ENCODE results near the gene SERTM1. TPM values are rescaled to one million over a fixed set of nuclear protein-coding genes. Genes with fewer than 3 reads are reported as not detected.

The SERTM1 gene
- total RNA-seq, 2 experiments from 2014 or later, result not detected

DNA sequence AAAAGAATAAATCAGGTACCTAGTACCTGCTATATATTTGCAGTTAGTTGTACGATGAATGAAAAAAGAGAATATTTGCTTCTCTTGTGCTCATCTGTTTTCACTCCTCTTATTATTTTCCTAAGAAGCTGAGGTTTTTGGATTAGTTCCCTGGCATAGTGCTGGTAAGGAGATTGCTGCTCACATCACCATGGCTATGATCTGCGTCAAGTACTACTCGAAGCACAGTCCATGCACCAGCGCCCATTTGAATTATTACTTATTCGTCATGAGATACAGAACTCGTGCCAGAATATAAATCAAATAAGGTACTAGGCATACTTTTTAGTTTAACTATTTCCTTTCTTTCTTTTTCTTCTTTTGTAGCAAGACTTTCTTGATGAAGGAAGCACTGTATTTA, 7.1 kb downstream of the SERTM1 start:
- ChIA-PET POLR2A (no interaction called here), CTCF (no interaction called here)
- DNase-seq (no peak), ATAC-seq (no peak)
- no peak overlapping the region for H3K4me3 Mint-ChIP-seq
- no peaks in the 10 kb centered on the region for H3K4me1 Mint-ChIP-seq (ENCODE audit: low read depth)
- no peak overlapping the region for H3K27ac Mint-ChIP-seq
- no peaks in the 10 kb centered on the region for H3K36me3 Mint-ChIP-seq (ENCODE audit: low read depth)
- H3K27me3 Mint-ChIP-seq (ENCODE audit: low read depth), result peaks cover 6% of the 10 kb centered on the region
- no peaks in the 10 kb centered on the region for H3K9me3 Mint-ChIP-seq (ENCODE audit: insufficient read depth)

DNA sequence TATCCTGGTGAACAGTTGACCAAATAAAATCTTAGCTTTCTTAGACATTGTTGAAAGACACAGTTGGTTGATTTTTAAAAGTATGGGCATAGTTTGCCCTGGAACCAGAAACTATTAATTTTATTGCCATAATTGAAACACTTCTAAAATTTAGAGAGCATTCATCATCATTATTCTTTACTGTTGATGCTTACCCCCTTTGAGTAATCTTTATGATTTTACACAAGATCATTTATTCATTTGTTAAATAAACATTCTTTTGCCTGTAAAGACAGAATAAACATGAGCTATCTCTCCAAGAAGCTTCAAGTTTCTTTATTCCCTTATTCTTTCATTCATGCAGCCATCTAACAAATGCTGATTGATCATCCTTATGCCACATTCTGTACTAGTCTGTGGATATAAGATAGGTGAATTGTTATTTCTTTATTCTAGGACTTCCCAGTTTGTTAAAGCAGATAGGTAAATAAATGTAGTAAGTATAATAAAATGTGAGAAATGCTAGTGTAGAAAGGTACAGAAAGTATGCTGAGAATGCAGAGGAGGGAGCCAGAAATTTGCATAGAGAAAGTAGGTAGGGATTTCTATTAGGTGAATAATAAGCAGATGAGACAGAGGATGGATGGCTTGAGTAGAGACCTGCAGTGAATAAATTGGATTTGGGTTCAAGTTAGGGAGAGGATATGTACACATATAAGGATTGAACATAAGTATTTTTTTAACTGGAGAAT, 8.2 kb downstream of the SERTM1 start:
- CTCF ChIA-PET, result interaction anchor here (0.8 kb wide), 1 partner anchor 12 kb away, joined by 3 read pairs; no protein-coding TSS in a partner anchor
- no peaks in the 10 kb centered on the region for H3K4me1 Mint-ChIP-seq (ENCODE audit: low read depth)
- no peaks in the 10 kb centered on the region for H3K36me3 Mint-ChIP-seq (ENCODE audit: low read depth)
- no peak overlapping the region for H3K27ac Mint-ChIP-seq
- peaks cover 4% of the 10 kb centered on the region for H3K27me3 Mint-ChIP-seq (ENCODE audit: low read depth)
- DNase-seq, result no peak
- ATAC-seq, result no peak
- no peaks in the 10 kb centered on the region for H3K9me3 Mint-ChIP-seq (ENCODE audit: insufficient read depth)
- H3K4me3 Mint-ChIP-seq, result no peak overlapping the region
- POLR2A ChIA-PET, result no interaction called here

DNA sequence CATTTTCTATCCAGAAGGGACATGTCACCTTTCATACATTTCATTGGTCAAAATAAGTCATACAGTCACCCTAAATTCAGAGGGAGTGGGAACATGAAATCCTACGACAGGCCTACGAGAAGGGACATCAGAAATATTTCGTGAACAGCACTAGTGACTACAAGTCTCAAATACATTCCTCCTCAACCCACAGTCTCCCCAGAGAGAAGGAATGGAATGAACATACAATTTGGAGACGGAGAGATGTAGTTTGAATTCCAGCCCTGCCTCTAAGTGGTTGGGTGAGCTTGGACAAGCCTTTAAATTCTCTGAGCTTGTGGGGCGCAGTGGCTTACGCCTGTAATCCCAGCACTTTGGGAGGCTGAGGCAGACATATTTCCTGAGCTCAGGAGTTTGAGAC, 9.9 kb downstream of the SERTM1 start:
- Mint-ChIP-seq H3K27me3 (ENCODE audit: low read depth) (peaks cover 1% of the 10 kb centered on the region), H3K36me3 (ENCODE audit: low read depth) (no peaks in the 10 kb centered on the region), H3K4me3 (no peak overlapping the region), H3K27ac (no peak overlapping the region), H3K9me3 (ENCODE audit: insufficient read depth) (no peaks in the 10 kb centered on the region), H3K4me1 (ENCODE audit: low read depth) (no peaks in the 10 kb centered on the region)
- ChIA-PET POLR2A (no interaction called here), CTCF (interaction anchor here (0.8 kb wide), 1 partner anchor 77 kb away, joined by 3 read pairs; no protein-coding TSS in a partner anchor)
- DNase-seq, result no peak
- ATAC-seq, result no peak

DNA sequence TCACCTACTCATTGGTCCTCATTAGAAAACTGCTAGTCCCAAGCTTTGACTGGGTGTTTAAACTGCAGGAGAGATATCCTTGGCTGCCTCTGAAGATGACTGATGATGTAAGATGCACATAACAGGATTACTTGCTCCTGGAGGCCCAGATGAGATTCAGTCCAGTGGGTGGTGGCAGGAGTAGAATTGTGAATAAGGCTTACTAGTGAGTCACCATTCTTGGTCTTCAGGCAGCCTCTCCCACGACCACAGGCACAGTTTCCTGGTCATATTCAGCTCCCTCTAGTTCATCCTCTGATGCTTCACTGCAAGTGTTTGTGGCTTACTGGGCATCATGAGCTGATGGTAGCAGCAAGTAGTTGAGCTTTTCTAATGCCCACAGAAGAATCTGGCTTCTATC, 12.1 kb downstream of the SERTM1 start:
- H3K4me1 Mint-ChIP-seq (ENCODE audit: low read depth), result no peaks in the 10 kb centered on the region
- ATAC-seq (no peak), DNase-seq (no peak)
- no peak overlapping the region for H3K4me3 Mint-ChIP-seq
- H3K27ac Mint-ChIP-seq, result no peak overlapping the region
- H3K9me3 Mint-ChIP-seq (ENCODE audit: insufficient read depth), result no peaks in the 10 kb centered on the region
- CTCF ChIA-PET, result interaction anchor here (0.7 kb wide), 1 partner anchor 265 kb away, joined by 3 read pairs; no protein-coding TSS in a partner anchor
- H3K27me3 Mint-ChIP-seq (ENCODE audit: low read depth), result no peaks in the 10 kb centered on the region
- H3K36me3 Mint-ChIP-seq (ENCODE audit: low read depth), result no peaks in the 10 kb centered on the region
- POLR2A ChIA-PET, result no interaction called here

DNA sequence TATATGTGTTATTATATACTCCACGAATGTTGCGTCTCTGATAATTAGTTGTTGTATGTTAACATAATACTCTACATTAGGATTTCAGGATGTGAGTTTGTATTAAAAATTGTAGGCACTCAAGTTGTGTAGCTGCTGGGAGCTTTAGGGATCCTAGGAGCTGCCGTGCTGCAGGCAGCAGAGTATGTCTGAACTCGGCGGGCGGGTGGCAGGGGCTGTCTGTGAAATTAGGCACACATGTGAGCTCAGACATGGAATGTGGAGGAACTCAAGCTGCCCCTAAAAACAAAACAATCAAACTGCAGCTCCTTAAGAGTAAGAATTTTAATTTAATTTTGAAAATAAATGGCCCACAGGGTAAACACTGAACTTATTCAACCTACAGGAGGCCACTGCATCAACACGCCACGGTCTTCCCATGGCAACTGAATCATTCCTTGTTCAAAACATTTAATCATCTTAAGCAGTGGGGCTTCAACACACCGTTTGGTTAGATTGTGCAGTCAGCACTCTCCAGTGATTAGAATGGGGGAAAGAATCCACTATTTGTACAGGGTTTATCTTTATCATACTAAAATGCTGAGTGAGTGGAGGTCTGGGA, 22.7 kb downstream of the SERTM1 start:
- POLR2A ChIA-PET, result no interaction called here
- no peaks in the 10 kb centered on the region for H3K4me1 Mint-ChIP-seq (ENCODE audit: low read depth)
- peaks cover 8% of the 10 kb centered on the region for H3K27me3 Mint-ChIP-seq (ENCODE audit: low read depth)
- CTCF ChIA-PET, result no interaction called here
- H3K27ac Mint-ChIP-seq, result no peak overlapping the region
- H3K9me3 Mint-ChIP-seq (ENCODE audit: insufficient read depth), result peaks cover 4% of the 10 kb centered on the region
- no peaks in the 10 kb centered on the region for H3K36me3 Mint-ChIP-seq (ENCODE audit: low read depth)
- DNase-seq (no peak), ATAC-seq (no peak)
- no peak overlapping the region for H3K4me3 Mint-ChIP-seq

DNA sequence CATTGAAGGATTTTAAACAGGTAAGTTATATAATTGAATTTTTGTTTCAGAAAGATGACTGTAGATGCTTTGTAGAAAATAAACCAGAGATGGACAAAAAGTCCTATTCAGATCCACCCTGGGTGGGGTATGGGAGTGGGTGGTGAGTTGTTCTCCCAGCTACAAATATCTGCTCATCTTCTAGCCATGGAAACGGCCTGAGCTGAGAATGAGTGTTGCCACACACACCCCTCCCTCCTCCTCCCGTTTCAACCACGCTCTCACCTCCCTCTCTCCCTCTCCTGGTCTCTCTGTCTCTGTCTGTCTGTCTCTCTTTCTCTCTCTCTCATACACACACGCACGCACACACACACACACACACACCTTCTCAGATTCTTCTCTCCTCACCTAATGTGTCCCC, 26.4 kb downstream of the SERTM1 start:
- Mint-ChIP-seq H3K27ac (no peak overlapping the region), H3K9me3 (ENCODE audit: insufficient read depth) (peaks cover 4% of the 10 kb centered on the region), H3K4me3 (no peak overlapping the region), H3K27me3 (ENCODE audit: low read depth) (peaks cover 5% of the 10 kb centered on the region), H3K36me3 (ENCODE audit: low read depth) (no peaks in the 10 kb centered on the region), H3K4me1 (ENCODE audit: low read depth) (no peaks in the 10 kb centered on the region)
- DNase-seq (no peak), ATAC-seq (no peak)
- ChIA-PET CTCF (interaction anchor here (1.8 kb wide), 1 partner anchor 36 kb away, joined by 5 read pairs; no protein-coding TSS in a partner anchor), POLR2A (no interaction called here)

DNA sequence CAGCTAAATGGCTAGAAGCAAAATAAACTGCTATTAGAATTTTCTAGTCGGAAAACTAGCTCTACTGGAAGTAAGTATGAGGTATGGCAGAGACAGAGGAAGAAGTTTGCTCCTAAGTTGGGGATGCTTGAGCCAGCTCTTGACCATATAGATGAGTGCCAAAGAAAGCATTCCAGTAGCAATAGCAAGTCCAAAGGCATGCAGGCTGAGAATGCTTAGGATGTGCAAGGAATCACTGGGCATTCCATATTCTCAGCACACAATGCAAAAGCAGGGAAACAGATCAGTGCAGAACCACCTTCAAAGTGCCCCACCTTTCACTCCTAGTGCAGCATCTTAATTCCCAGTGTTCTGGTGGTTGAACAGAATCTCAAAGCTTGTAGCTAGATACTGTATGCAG, 32.9 kb downstream of the SERTM1 start:
- ATAC-seq, result no peak
- ChIA-PET CTCF (no interaction called here), POLR2A (no interaction called here)
- no peak overlapping the region for H3K4me3 Mint-ChIP-seq
- H3K4me1 Mint-ChIP-seq (ENCODE audit: low read depth), result no peaks in the 10 kb centered on the region
- no peak for DNase-seq
- H3K27ac Mint-ChIP-seq, result no peak overlapping the region
- H3K27me3 Mint-ChIP-seq (ENCODE audit: low read depth), result no peaks in the 10 kb centered on the region
- H3K9me3 Mint-ChIP-seq (ENCODE audit: insufficient read depth), result no peaks in the 10 kb centered on the region
- no peaks in the 10 kb centered on the region for H3K36me3 Mint-ChIP-seq (ENCODE audit: low read depth)

DNA sequence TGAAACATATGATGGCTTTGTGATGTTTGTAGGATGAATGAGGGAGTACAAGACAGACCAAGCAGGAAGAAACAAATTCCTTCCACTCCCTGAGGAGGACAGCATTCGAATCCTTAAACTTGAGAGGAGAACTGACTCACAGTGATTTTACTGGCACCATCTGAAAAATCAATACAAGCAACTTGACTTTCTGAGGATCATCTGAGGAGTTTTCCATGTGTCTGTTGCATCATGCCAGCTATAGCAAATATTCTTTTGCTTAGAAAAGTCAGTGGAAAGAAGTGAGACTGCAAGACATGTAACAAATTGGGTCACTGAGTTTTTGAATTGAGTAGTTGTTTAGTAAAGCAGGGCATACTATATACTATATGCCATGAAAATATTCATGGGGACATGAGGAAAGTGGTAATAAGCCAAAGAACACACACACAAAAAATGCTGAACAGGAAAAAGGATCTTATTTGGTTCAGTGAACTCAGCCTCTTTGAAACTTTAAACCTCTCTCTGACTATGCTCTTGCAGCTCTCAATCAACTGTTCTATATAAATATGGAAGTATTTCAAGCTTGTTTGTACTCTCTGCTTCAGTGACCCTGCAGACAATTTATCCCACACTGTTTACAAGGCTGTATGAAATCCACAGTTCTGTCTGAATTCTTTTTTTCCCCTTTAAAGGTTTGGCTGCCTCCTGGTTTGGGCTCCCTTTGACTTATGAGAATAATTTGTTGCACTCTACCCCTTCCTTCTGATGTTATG, 35.5 kb downstream of the SERTM1 start:
- DNase-seq, result no peak
- ChIA-PET CTCF (no interaction called here), POLR2A (no interaction called here)
- H3K4me1 Mint-ChIP-seq (ENCODE audit: low read depth), result no peaks in the 10 kb centered on the region
- H3K27ac Mint-ChIP-seq, result no peak overlapping the region
- H3K4me3 Mint-ChIP-seq, result no peak overlapping the region
- H3K36me3 Mint-ChIP-seq (ENCODE audit: low read depth), result no peaks in the 10 kb centered on the region
- H3K27me3 Mint-ChIP-seq (ENCODE audit: low read depth), result peaks cover 3% of the 10 kb centered on the region
- H3K9me3 Mint-ChIP-seq (ENCODE audit: insufficient read depth), result no peaks in the 10 kb centered on the region
- ATAC-seq, result no peak

DNA sequence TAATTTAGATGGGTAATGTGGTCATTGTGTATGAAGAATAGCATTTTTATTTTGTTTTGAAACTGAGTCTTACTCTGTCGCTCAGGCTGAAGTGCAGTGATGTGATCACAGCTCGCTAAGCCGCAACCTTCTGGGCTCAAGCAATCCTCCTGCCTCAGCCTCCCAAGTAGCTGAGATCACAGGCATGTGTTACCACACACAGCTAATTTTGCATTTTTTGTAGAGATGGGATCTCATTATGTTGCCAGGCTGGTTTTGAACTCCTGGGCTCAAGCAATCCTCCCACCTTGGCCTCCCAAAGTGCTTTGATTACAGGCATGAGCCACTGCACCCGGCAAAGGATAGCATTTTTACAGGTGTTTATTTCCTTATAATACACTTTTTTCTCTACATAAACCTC, 36.6 kb downstream of the SERTM1 start:
- ATAC-seq (no peak), DNase-seq (no peak)
- Mint-ChIP-seq H3K36me3 (ENCODE audit: low read depth) (no peaks in the 10 kb centered on the region), H3K27ac (no peak overlapping the region), H3K9me3 (ENCODE audit: insufficient read depth) (no peaks in the 10 kb centered on the region), H3K4me1 (ENCODE audit: low read depth) (no peaks in the 10 kb centered on the region), H3K4me3 (no peak overlapping the region), H3K27me3 (ENCODE audit: low read depth) (peaks cover 3% of the 10 kb centered on the region)
- ChIA-PET CTCF (no interaction called here), POLR2A (no interaction called here)

DNA sequence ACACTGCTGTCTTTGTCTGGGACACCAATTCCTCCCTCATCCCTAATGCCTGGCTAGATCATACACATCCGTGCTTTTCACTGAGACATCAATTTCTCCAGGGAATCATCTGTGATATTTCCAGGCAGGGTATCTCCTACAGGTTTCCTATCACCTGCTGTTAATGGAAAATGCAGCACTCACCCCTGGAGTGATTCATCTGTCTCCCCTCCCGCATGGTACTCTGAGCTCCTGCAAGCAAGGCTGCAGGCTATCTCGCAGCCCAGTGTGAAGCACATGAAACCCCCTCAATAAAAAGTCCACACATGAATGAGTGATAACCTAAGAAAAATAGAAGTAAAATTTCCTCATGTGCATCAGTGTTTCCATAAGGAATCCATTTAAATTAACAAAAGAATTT, 38.5 kb downstream of the SERTM1 start:
- Mint-ChIP-seq H3K4me3 (no peak overlapping the region), H3K27ac (no peak overlapping the region), H3K36me3 (ENCODE audit: low read depth) (no peaks in the 10 kb centered on the region), H3K9me3 (ENCODE audit: insufficient read depth) (no peaks in the 10 kb centered on the region), H3K27me3 (ENCODE audit: low read depth) (peaks cover 5% of the 10 kb centered on the region), H3K4me1 (ENCODE audit: low read depth) (no peaks in the 10 kb centered on the region)
- ChIA-PET CTCF (interaction anchor here (2.2 kb wide), 1 partner anchor 24 kb away, joined by 6 read pairs; no protein-coding TSS in a partner anchor), POLR2A (no interaction called here)
- DNase-seq (no peak), ATAC-seq (no peak)

DNA sequence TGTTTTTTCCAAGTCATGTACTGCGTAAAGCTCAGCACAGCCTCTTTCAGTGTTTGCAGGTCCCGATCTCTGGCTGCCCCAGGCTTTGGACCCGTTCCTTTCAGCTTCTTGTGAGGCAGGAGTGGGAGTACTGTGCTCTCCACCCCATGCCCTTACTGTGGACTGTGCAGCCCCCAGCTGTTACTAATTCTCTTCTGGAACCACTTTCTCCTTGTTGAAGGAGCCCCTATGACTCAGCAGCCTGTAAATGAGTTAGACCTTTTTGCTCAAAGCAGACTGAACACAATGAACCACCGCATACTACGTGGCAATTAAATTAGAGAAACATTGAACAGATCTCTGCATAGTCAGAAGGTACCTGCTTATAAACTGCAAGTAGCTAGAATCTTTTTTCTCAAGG, 39.0 kb downstream of the SERTM1 start:
- H3K4me1 Mint-ChIP-seq (ENCODE audit: low read depth), result no peaks in the 10 kb centered on the region
- CTCF ChIA-PET, result interaction anchor here (2.2 kb wide), 1 partner anchor 23 kb away, joined by 6 read pairs; no protein-coding TSS in a partner anchor
- no peaks in the 10 kb centered on the region for H3K9me3 Mint-ChIP-seq (ENCODE audit: insufficient read depth)
- ATAC-seq (no peak), DNase-seq (no peak)
- POLR2A ChIA-PET, result no interaction called here
- peaks cover 5% of the 10 kb centered on the region for H3K27me3 Mint-ChIP-seq (ENCODE audit: low read depth)
- H3K36me3 Mint-ChIP-seq (ENCODE audit: low read depth), result no peaks in the 10 kb centered on the region
- no peak overlapping the region for H3K27ac Mint-ChIP-seq
- no peak overlapping the region for H3K4me3 Mint-ChIP-seq

DNA sequence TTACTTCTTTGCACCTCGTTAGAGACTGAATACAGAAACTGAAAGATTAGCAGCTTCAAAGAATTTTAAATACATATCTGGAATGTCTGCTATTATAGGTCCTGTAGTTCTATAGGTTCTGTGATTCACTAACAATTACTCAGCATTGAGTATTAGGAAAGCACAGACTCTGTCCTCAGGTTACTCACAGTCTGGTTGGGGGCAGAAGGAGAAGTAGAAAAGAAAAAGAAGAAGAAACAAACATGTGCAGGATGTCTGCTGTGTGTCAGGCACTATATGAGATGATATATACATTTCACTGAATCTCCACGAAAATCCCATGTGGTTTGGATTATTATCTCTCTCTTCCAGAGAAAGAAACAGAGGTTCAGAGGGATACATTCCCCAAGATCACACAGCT, 40.1 kb downstream of the SERTM1 start:
- ATAC-seq (no peak), DNase-seq (no peak)
- Mint-ChIP-seq H3K27me3 (ENCODE audit: low read depth) (peaks cover 5% of the 10 kb centered on the region), H3K4me1 (ENCODE audit: low read depth) (no peaks in the 10 kb centered on the region), H3K9me3 (ENCODE audit: insufficient read depth) (no peaks in the 10 kb centered on the region), H3K4me3 (no peak overlapping the region), H3K36me3 (ENCODE audit: low read depth) (no peaks in the 10 kb centered on the region), H3K27ac (no peak overlapping the region)
- CTCF ChIA-PET, result interaction anchor here (2.2 kb wide), 1 partner anchor 22 kb away, joined by 6 read pairs; no protein-coding TSS in a partner anchor
- POLR2A ChIA-PET, result no interaction called here
